Psoas muscle (tissue), 8 donors: Measurements from ENCODE around the gene EPHA4. TPM values are rescaled to one million over a fixed set of nuclear protein-coding genes. Genes with fewer than 3 reads are reported as not detected.

ENCODE experiments used
- ATAC-seq, 4 donors: fragments of 200-7000 bp; cut with Tn5 transposase; one replicate each; pipeline ENCODE4 v1.9.1; 2020; ENCODE audit warnings: moderate library complexity in 3 of 4, mild to moderate bottlenecking in 2 of 4
- DNase-seq, 2 donors: peaks; one replicate each; pipeline ENCODE4 v3.0.0-alpha.2; 2020
- H3K27ac ChIP-seq: fragments of 200-600 bp; one replicate; pipeline ENCODE4 v1.8.0; 2022
- H3K27me3 ChIP-seq, 3 donors: fragments of 200-600 bp in 1 of 3; one replicate each; pipeline versions ENCODE4 v1.6.1 to v1.8.0; 2013 to 2022; ENCODE audit warnings: low read length in 2 of 3, mild to moderate bottlenecking in 2 of 3, moderate library complexity in 1 of 3; ENCODE audit not compliant: insufficient read depth in 3 of 3
- H3K36me3 ChIP-seq, 2 donors: fragments of 200-600 bp in 1 of 2; one replicate each; pipeline versions ENCODE4 v1.6.1 to v1.8.0; 2013 to 2022; ENCODE audit warnings: low read depth in 1 of 2, mild to moderate bottlenecking in 1 of 2, moderate library complexity in 1 of 2; ENCODE audit not compliant: insufficient read depth in 1 of 2
- H3K4me1 ChIP-seq: fragments of 200-600 bp; one replicate; pipeline ENCODE4 v1.8.0; 2022
- H3K4me3 ChIP-seq: fragments of 200-600 bp; one replicate; pipeline ENCODE4 v1.8.0; 2022; ENCODE audit warnings: mild to moderate bottlenecking
- H3K9me3 ChIP-seq: fragments of 200-600 bp; one replicate; pipeline ENCODE4 v1.8.0; 2022
- CTCF ChIP-seq: fragments of 200-600 bp; IDR thresholded peaks from one replicate; pipeline ENCODE4 v1.8.0; 2022; ENCODE audit warnings: antibody characterized with exemption
- WGBS, 3 donors: extraction: QIAGEN DNeasy Blood & Tissue Kit; methylation state at CpG; one replicate each; pipeline versions ENCODE4 v1.1.6 to v1.1.7; 2013; 5-methylcytosine and 5-hydroxymethylcytosine counted together
- intact Hi-C, 2 donors: fragments of 100-400 bp; cut with DNase I; formaldehyde crosslinking; loops; one replicate each; pipeline versions ENCODE4 v1.11.0 to v1.14.2; 2022
- polyA plus RNA-seq, 3 donors: library from polyadenylated mRNA; stranded (reverse); fragments of 200-250 nt; gene quantifications; one replicate each; pipeline ENCODE4 v1.2.3, GENCODE V29; 2013
- total RNA-seq, 4 donors: library from RNA; stranded (reverse); fragmentation: NEBNext Ultra II Directional in 2 of 4; extraction: Animal tissue kit (Norgen Biotek cat#: 25700) in 2 of 4; gene quantifications; one replicate each; pipeline versions ENCODE4 v1.2.1 to v1.2.4, GENCODE V29; 2021 to 2023
- donor health status: healthy with polysubstance abuse.
- donor health status: DM: no; HTN: no; CAD: no; lungs with moderate emphysema.
- donor health status: Bipolar disorder and iron deficiency.
- donor health status: healthy.
- donor health status: DM: yes; HTN: yes; CAD: no.
- donor health status: DM: no; HTN: no; CAD: no.
- donor health status: DM: no; HTN: no; CAD: no.
- donor health status: DM: yes; HTN: yes; CAD: no.

The EPHA4 gene
- total and polyA plus RNA-seq, 7 donors, result 0.76 to 6.3 (median 3.8) TPM

GRCh38 chr2:221574231-221574570, 2.1 kb upstream of the EPHA4 start:
- Histone ChIP-seq H3K27me3 (peaks cover 0 to 16% (median 0%) of the 10 kb centered on the region in 3 donors), H3K9me3 (no peaks in the 10 kb centered on the region), H3K27ac (no peak overlapping the region), H3K4me3 (peak overlapping the region; percentile 93), H3K36me3 (no peaks in the 10 kb centered on the region), H3K4me1 (peaks cover 5% of the 10 kb centered on the region)
- ATAC-seq (no peak), DNase-seq (no peak)
- 23 to 26% (median 25%) methylated on average over 7 of the region's 7 CpGs for WGBS, 3 donors
- intact Hi-C loops, result loop anchor here (1.0 to 10.0 kb wide), 5 partner anchors 132 to 887 kb away; no protein-coding TSS in a partner anchor
- TF ChIP-seq CTCF, result no peak

- Histone ChIP-seq H3K27me3 (peaks cover 0 to 10% (median 0%) of the 10 kb centered on the region in 3 donors), H3K36me3 (no peaks in the 10 kb centered on the region), H3K4me1 (peaks cover 5% of the 10 kb centered on the region), H3K9me3 (no peaks in the 10 kb centered on the region), H3K27ac (peak overlapping the region; percentile 78), H3K4me3 (peak overlapping the region; percentile 93)
- TF ChIP-seq CTCF, result peak; percentile 98
- intact Hi-C loops, result loop anchor here (1.0 to 10.0 kb wide), 6 partner anchors 131 to 887 kb away; no protein-coding TSS in a partner anchor
- DNase-seq, result peak; percentile 85 to 91
- 1% methylated on average over 51 to 63 of the region's 63 CpGs for WGBS, 3 donors
- peak; percentile 81 to 83 (median 82) for ATAC-seq
These were observed 1.5 kb upstream of the EPHA4 start for GRCh38 chr2:221573430-221574230.

GRCh38 chr2:221572821-221573429, 821 bp upstream of the EPHA4 start:
- Histone ChIP-seq H3K4me1 (peaks cover 11% of the 10 kb centered on the region), H3K27ac (peak overlapping the region; percentile 78), H3K36me3 (no peaks in the 10 kb centered on the region), H3K4me3 (peak overlapping the region; percentile 93), H3K27me3 (peaks cover 0 to 9% (median 0%) of the 10 kb centered on the region in 3 donors), H3K9me3 (no peaks in the 10 kb centered on the region)
- DNase-seq, result peak in 1 of 2 donors; percentile 70
- WGBS, 3 donors, result 0 to 1% (median 0%) methylated on average over 33 to 42 of the region's 42 CpGs
- intact Hi-C loops, result loop anchor here (2.0 to 10.0 kb wide), 5 partner anchors 131 to 886 kb away; no protein-coding TSS in a partner anchor
- ATAC-seq, result peak; percentile 49 to 62 (median 54)
- TF ChIP-seq CTCF, result no peak

GRCh38 chr2:221571551-221572218, 419 bp downstream of the EPHA4 start:
- H3K27me3 ChIP-seq, result peaks cover 0 to 9% (median 0%) of the 10 kb centered on the region in 3 donors
- peaks cover 19% of the 10 kb centered on the region for H3K4me1 ChIP-seq
- TF ChIP-seq CTCF, result no peak
- WGBS, 3 donors, result 1% methylated on average over 59 to 61 of the region's 61 CpGs
- no peaks in the 10 kb centered on the region for H3K36me3 ChIP-seq
- peak overlapping the region; percentile 78 for H3K27ac ChIP-seq
- H3K9me3 ChIP-seq, result no peaks in the 10 kb centered on the region
- ATAC-seq (peak; percentile 17 to 49 (median 21)), DNase-seq (peak; percentile 41 to 67)
- peak overlapping the region; percentile 93 for H3K4me3 ChIP-seq
- intact Hi-C loops, result loop anchor here (2.0 to 10.0 kb wide), 5 partner anchors 129 to 885 kb away; no protein-coding TSS in a partner anchor
